Measurements from ENCODE around the gene DSC2. TPM values are rescaled to one million over a fixed set of nuclear protein-coding genes. Genes with fewer than 3 reads are reported as not detected.
"Not testable (repeated sequence)": the region's sequence is repeated elsewhere in the genome, so short reads cannot be mapped to it uniquely, and the experiment has no call there.

The DSC2 gene
- total RNA-seq, 4 donors from 2014 or later, result 20.0 to 35.7 (median 26.8) TPM

DNA sequence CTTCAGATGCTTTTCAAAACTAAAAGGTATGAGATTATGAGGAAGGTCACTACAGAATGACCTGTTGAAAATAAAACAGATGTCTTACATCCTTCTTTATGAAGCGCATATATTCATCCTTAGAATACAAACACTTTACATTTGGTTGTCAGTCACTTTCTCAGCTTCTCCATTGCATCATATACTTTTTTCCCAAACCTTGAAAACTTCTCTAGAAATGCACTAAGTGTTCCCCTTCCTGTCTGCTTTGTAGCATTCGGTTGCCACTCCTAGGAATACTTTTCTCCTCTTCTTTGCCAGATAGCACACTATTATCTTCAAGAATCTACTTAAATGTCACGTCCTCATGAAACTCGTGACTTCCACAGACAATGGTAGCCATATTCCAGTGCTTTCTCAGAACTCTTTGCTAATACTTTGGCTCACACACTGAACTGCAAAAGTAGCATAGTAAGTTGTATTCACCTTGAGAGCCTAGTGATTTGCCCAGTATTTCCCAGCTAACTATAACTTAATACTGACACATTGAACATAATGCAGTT is 32.8 kb upstream of the DSC2 start:
- TF ChIP-seq POLR2A (IDR thresholded peaks at IDR 0.05), result no peak
- no peak for TF ChIP-seq CTCF (IDR thresholded peaks at IDR 0.05)
- H3K4me3 ChIP-seq (ENCODE audit: low read depth, poor library complexity, severe bottlenecking), result no peak overlapping the region
- 84 to 85% methylated on average over 4 of the region's 4 CpGs for WGBS, 2 donors
- no peak for DNase-seq (ENCODE audit: low spot score in 2 of 2)
- intact Hi-C loops (cut with DNase I; ENCODE audit: low total_unique reads), result no loop called here

GRCh38 chr18:31129398-31130115 is 27.3 kb upstream of the DSC2 start:
- DNase-seq (ENCODE audit: low spot score in 2 of 2), result no peak
- intact Hi-C loops (cut with DNase I; ENCODE audit: low total_unique reads), result no loop called here
- no peak overlapping the region for H3K4me3 ChIP-seq (ENCODE audit: low read depth, poor library complexity, severe bottlenecking)
- 68 to 86% methylated on average over 1 of the region's 1 CpG for WGBS, 2 donors
- TF ChIP-seq CTCF (IDR thresholded peaks at IDR 0.05) (no peak), POLR2A (IDR thresholded peaks at IDR 0.05) (no peak)

DNA sequence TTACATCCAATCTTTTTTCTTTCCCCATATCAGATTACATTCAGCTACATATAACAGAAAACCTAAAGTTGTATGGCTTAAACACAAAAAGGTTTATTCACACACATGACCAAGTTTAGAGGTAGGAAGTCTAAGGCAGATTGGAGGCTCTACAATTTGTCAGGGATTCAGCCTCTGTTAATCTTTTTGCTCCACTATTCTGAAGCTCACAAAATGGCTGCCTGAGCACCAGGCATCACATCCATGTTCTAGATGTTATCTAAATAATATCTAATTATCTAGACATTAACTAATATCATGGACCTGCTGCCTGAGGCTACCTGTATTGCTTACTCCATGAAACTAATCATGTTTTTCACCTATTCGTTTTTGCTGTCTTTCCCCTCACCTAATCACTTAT is 23.7 kb upstream of the DSC2 start:
- H3K4me3 ChIP-seq (ENCODE audit: low read depth, poor library complexity, severe bottlenecking), result no peak overlapping the region
- intact Hi-C loops (cut with DNase I; ENCODE audit: low total_unique reads), result no loop called here
- 71 to 72% methylated on average over 1 of the region's 1 CpG for WGBS, 2 donors
- no peak for TF ChIP-seq POLR2A (IDR thresholded peaks at IDR 0.05)
- no peak for TF ChIP-seq CTCF (IDR thresholded peaks at IDR 0.05)
- DNase-seq (ENCODE audit: low spot score in 2 of 2), result no peak

GRCh38 chr18:31123125-31123524 is 20.9 kb upstream of the DSC2 start:
- DNase-seq (ENCODE audit: low spot score in 2 of 2); H3K4me3 ChIP-seq (ENCODE audit: low read depth, poor library complexity, severe bottlenecking); intact Hi-C loops (cut with DNase I; ENCODE audit: low total_unique reads): not testable (repeated sequence)
- 55 to 57% methylated on average over 2 of the region's 2 CpGs for WGBS, 2 donors

DNA sequence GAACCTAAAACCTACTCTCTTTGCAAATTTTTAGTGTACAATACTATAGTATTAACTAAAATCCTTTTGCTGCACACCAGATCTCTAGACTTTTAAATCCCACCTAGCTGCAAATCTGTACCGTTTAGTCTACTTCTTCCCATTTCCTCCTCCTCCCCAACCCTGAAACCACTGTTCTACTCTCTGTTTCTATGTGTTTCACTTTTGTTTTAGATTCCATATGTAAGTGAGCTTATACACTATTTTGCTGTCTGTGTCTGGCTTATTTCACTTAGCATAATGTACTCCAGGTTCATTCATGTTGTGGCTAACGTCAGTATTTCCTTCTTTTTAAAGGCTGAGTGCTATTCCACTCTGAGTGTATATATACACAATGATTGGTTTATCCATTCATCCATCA is 18.4 kb upstream of the DSC2 start:
- no peak for DNase-seq (ENCODE audit: low spot score in 2 of 2)
- no peak for TF ChIP-seq POLR2A (IDR thresholded peaks at IDR 0.05)
- H3K4me3 ChIP-seq (ENCODE audit: low read depth, poor library complexity, severe bottlenecking), result no peak overlapping the region
- intact Hi-C loops (cut with DNase I; ENCODE audit: low total_unique reads), result no loop called here
- 72 to 74% methylated on average over 2 of the region's 2 CpGs for WGBS, 2 donors

DNA sequence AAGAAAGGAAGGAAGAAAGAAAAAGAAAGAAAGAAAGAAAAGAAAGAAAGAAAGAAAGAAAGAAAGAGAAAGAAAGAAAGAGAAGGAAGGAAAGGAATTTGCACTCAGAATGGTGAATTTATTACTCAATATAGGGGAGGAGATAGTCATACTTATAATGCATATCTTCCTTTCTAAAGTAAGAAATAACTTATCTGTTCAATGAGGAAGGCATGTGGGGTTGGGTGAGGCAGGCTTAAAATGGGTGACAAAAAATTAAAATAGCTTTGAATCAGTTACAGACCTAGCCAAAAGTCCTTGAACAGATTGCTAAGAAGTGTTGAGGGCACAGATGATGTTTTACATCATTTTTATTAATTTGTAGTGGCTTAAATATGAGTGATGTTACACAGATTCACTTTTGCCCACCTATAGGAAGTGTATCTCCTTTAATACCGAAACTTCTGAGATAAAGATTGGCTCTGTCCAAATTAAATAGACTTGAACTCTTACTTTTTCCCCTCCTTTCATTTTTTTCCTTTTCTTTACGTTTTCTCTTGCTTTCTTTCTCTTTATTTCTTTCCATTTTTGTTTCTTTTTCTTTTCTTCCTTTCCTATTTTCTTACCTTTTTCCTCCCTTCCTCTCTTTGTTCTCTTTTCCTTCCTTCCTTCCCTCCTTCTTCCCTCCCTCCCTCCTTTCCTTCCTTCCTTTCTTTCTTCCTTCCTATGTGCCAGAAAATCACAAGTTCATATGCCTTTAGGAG is 14.8 kb upstream of the DSC2 start:
- DNase-seq (ENCODE audit: low spot score in 2 of 2), result no peak
- H3K4me3 ChIP-seq (ENCODE audit: low read depth, poor library complexity, severe bottlenecking), result no peak overlapping the region
- intact Hi-C loops (cut with DNase I; ENCODE audit: low total_unique reads), result no loop called here
- TF ChIP-seq POLR2A (IDR thresholded peaks at IDR 0.05), result no peak
- TF ChIP-seq CTCF (IDR thresholded peaks at IDR 0.05), result no peak
- WGBS, 2 donors, result 68 to 80% methylated on average over 2 of the region's 2 CpGs
